Activated CD4-positive, alpha-beta memory T cell treated with anti-CD3 and anti-CD28 coated beads, Interleukin-2, amount 10 ng/mL, durations not matched to agents 7 days and 5 days (primary cell): ENCODE data around the gene CDKN1A. TPM values are rescaled to one million over a fixed set of nuclear protein-coding genes. Genes with fewer than 3 reads are reported as not detected.

Experiments
- CTCF ChIA-PET: fragments of 350-600 bp; sonication (Branson Sonifier 250); formaldehyde crosslinking; loops from one replicate; lab custom pipeline; 2021; ENCODE audit warnings: antibody characterized with exemption, inconsistent platforms; lab: Charles Lee
- POLR2A ChIA-PET: fragments of 350-600 bp; sonication (Branson Sonifier 250); formaldehyde crosslinking; loops from one replicate; lab custom pipeline; 2021; ENCODE audit warnings: antibody characterized with exemption; lab: Charles Lee
- DNase-seq: peaks from one replicate; pipeline ENCODE4 v3.0.0-alpha.2; 2020
- H3K27ac Mint-ChIP-seq: one replicate; pipeline ENCODE4 v1.8.0; 2021; ENCODE audit warnings: mild to moderate bottlenecking, mixed read lengths
- H3K27me3 Mint-ChIP-seq: one replicate; pipeline ENCODE4 v1.8.0; 2021; ENCODE audit warnings: mixed read lengths
- H3K36me3 Mint-ChIP-seq: one replicate; pipeline ENCODE4 v1.8.0; 2021; ENCODE audit warnings: low read depth, mixed read lengths
- H3K4me1 Mint-ChIP-seq: one replicate; pipeline ENCODE4 v1.8.0; 2021; ENCODE audit warnings: mixed read lengths
- H3K4me3 Mint-ChIP-seq: one replicate; pipeline ENCODE4 v1.8.0; 2021; ENCODE audit warnings: mild to moderate bottlenecking, mixed read lengths
- H3K9me3 Mint-ChIP-seq: one replicate; pipeline ENCODE4 v1.8.0; 2021; ENCODE audit warnings: mixed read lengths
- total RNA-seq, 2 experiments: library from RNA; stranded (reverse); gene quantifications; one replicate each; pipeline ENCODE4 v1.2.3, GENCODE V29; 2021

Gene CDKN1A
- total RNA-seq: 100 to 1,000 TPM; 107 to 109 TPM

DNA sequence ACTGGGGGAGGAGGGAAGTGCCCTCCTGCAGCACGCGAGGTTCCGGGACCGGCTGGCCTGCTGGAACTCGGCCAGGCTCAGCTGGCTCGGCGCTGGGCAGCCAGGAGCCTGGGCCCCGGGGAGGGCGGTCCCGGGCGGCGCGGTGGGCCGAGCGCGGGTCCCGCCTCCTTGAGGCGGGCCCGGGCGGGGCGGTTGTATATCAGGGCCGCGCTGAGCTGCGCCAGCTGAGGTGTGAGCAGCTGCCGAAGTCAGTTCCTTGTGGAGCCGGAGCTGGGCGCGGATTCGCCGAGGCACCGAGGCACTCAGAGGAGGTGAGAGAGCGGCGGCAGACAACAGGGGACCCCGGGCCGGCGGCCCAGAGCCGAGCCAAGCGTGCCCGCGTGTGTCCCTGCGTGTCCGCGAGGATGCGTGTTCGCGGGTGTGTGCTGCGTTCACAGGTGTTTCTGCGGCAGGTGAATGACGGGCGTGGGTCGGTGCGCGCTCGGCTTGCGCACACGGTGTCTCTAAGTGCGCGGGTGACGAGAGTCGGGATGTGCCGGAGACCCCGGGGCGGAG lies at the start of gene CDKN1A:
Gene CDKN1A, plus strand, starts transcription at position 227 of the 555 bp plus-strand sequence. CDS start 5,388 bp downstream, outside the sequence.
- no peaks in the 10 kb centered on the region for H3K9me3 Mint-ChIP-seq
- peak within 1 kb of the TSS; percentile 95 for H3K4me3 Mint-ChIP-seq
- ChIA-PET CTCF (interaction anchor here (0.6 to 1.5 kb wide), 10 partner anchors 12 to 104 kb away, joined by 3 to 11 read pairs (median 3); no protein-coding TSS in a partner anchor), POLR2A (interaction anchor here (0.6 to 8.6 kb wide), 21 partner anchors 9 to 307 kb away, joined by 3 to 86 read pairs (median 4); partner anchors contain the start of genes KCTD20, MTCH1, PXT1 and SRSF3)
- peak within 1 kb of the TSS; percentile 97 for H3K27ac Mint-ChIP-seq
- peaks cover 35% of the 10 kb centered on the region for H3K36me3 Mint-ChIP-seq
- H3K27me3 Mint-ChIP-seq: no peaks in the 10 kb centered on the region
- peaks cover 56% of the 10 kb centered on the region for H3K4me1 Mint-ChIP-seq
- peak; percentile 85 for DNase-seq

DNA sequence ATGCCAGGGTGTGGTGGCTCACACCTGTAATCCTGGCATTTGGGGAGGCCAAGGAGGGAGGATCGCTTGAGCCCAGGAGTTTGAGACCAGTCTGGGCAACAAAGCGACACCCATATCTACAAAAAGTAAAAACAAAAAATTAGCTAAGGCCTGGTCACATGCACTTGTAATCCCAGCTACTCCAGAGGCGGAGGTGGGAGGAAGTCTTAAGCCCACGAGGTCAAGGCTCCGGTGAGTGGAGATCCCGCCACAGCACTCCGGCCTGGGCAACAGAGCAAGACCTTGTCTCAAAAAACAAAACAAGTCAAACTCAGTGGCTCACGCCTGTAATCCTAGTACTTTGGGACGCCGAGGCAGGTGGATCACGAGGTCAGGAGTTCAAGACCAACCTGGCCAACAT lies 48.7 kb upstream of the CDKN1A start:
- Mint-ChIP-seq H3K9me3 (no peaks in the 10 kb centered on the region), H3K4me1 (peaks cover 19% of the 10 kb centered on the region), H3K27me3 (no peaks in the 10 kb centered on the region), H3K27ac (no peak overlapping the region), H3K4me3 (no peak overlapping the region), H3K36me3 (no peaks in the 10 kb centered on the region)
- DNase-seq: no peak
- CTCF ChIA-PET: interaction anchor here (1.5 to 3.0 kb wide), 2 partner anchors 14 to 129 kb away, joined by 5 to 15 read pairs; no protein-coding TSS in a partner anchor
- POLR2A ChIA-PET: no interaction called here

DNA sequence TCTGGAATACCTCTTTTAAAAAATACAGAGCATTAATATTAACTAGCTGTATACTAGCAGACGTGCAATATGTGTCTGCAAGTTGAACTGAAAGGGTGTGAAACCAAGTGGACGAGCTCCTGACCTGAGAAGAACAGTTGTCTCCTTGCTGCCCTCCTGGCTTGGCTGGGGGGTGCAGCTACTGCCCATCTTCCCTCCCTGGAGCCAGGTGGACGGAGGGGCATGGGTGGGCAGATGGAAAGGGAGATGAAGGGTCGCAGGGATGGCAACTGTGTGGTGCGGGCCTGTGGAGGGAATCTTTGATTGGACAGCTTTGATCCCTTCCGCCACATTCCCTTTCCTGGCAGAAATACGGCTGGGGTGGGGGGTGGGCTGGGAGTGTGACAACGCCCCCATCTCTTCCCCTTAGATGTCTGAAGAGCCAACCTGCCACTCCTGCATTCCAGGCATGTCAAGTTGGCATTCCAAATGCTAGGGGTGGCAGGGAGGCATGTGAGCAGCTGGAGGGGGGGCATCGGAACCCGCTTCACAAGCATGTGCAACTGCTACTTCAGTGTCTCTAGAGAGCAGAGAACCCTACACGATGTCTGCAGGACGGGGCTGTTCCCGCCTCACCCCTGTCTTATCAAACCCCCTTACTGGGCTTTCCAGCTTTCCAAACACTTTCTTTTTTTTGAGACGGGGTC lies 47.0 kb upstream of the CDKN1A start:
- POLR2A ChIA-PET: no interaction called here
- Mint-ChIP-seq H3K27ac (no peak overlapping the region), H3K27me3 (no peaks in the 10 kb centered on the region), H3K4me3 (no peak overlapping the region), H3K36me3 (no peaks in the 10 kb centered on the region), H3K9me3 (no peaks in the 10 kb centered on the region), H3K4me1 (peaks cover 13% of the 10 kb centered on the region)
- CTCF ChIA-PET: interaction anchor here (1.5 to 3.0 kb wide), 2 partner anchors 16 to 128 kb away, joined by 5 to 15 read pairs; no protein-coding TSS in a partner anchor
- DNase-seq: no peak

DNA sequence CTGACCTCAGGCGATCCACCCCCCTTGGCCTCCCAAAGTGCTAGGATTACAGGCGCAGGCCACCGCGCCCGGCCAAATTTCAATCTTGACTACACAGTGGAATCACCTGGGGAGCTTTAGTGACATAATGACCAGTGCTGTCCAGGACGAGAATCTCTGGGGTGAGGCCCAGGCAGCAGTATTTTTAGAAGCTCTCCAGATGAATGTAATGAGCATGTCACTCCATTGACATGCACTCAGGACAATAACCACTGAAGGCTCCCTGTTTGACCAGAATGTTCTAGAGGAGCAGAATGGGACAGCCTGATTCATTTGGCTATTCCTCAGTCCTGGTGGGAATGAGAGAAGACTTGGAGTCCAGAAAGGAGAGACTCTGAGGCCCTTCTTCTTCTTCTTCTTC lies 45.1 kb upstream of the CDKN1A start:
- CTCF ChIA-PET: no interaction called here
- H3K36me3 Mint-ChIP-seq: no peaks in the 10 kb centered on the region
- H3K27me3 Mint-ChIP-seq: no peaks in the 10 kb centered on the region
- DNase-seq: no peak
- POLR2A ChIA-PET: no interaction called here
- H3K27ac Mint-ChIP-seq: no peak overlapping the region
- no peak overlapping the region for H3K4me3 Mint-ChIP-seq
- no peaks in the 10 kb centered on the region for H3K9me3 Mint-ChIP-seq
- peaks cover 5% of the 10 kb centered on the region for H3K4me1 Mint-ChIP-seq

DNA sequence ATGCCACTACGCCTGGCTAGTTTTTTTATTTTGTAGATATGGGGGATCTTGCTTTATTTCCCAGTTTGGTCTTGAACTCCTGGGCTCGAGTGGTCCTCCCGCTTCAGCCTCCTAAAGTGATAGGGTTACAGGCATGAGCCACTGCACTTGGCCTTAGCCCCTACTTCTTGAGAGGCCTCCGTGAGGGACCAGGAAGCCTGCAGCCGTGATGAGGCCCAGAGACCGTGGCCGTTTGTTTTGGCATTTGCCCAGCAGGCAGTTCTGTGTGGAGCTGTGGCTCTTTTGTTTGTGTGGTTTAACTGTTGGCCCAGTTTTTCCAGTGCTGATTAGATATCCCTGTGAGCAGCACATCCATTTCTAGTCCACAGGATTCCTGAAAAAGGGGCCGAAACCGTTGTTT lies 44.6 kb upstream of the CDKN1A start:
- Mint-ChIP-seq H3K36me3 (no peaks in the 10 kb centered on the region), H3K9me3 (no peaks in the 10 kb centered on the region), H3K4me1 (peaks cover 5% of the 10 kb centered on the region), H3K27me3 (no peaks in the 10 kb centered on the region), H3K27ac (no peak overlapping the region), H3K4me3 (no peak overlapping the region)
- DNase-seq: no peak
- ChIA-PET POLR2A (no interaction called here), CTCF (no interaction called here)

DNA sequence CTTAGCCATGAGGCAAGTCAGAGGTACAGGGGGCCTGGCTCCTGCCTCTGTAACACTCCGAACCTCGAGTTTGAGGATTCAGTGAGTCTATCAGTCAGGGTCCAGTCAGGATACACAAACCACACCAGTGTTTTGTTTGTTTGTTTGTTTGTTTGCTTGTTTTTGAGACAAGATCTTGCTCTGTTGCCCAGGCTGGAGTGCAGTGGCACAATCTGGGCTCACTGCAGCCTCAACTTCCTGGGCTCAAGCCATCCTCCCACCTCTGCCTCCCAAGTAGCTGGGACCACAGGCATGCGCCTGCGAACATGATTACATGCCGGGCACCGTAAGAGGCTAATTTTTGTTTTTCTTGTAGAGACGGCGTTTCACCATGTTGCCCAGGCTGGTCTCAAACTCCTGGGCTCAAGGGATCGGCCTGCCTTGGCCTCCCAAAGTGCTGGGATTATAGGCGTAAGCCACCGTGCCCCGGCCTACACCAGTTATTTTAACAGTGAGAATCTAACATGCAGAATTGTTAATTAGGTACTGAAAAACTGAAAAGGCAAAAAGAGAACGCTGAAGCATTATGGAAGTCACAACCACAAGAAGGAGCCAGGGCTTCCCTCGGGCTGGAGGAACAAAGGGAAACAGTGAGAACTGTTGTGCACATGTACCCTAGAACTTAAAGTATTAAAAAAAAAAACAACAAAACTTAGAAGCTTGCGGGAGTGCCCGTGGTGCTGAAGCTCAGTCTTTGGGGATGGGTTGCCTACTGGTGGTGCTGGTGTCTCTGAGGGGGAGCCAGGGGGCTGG lies 44.0 kb upstream of the CDKN1A start:
- CTCF ChIA-PET: interaction anchor here (0.6 kb wide), 1 partner anchor 19 kb away, joined by 3 read pairs; no protein-coding TSS in a partner anchor

GRCh38 chr6:36636283-36636682 lies 42.2 kb upstream of the CDKN1A start:
- Mint-ChIP-seq H3K36me3 (no peaks in the 10 kb centered on the region), H3K4me1 (no peaks in the 10 kb centered on the region), H3K4me3 (no peak overlapping the region), H3K9me3 (no peaks in the 10 kb centered on the region), H3K27ac (no peak overlapping the region), H3K27me3 (no peaks in the 10 kb centered on the region)
- DNase-seq: no peak
- ChIA-PET POLR2A (no interaction called here), CTCF (no interaction called here)

More for the DNA sequence above, 44.0 kb upstream of the CDKN1A start:
- Mint-ChIP-seq H3K36me3 (no peaks in the 10 kb centered on the region), H3K9me3 (no peaks in the 10 kb centered on the region), H3K27ac (no peak overlapping the region), H3K4me3 (no peak overlapping the region), H3K27me3 (no peaks in the 10 kb centered on the region), H3K4me1 (no peaks in the 10 kb centered on the region)
- no peak for DNase-seq
- POLR2A ChIA-PET: no interaction called here

DNA sequence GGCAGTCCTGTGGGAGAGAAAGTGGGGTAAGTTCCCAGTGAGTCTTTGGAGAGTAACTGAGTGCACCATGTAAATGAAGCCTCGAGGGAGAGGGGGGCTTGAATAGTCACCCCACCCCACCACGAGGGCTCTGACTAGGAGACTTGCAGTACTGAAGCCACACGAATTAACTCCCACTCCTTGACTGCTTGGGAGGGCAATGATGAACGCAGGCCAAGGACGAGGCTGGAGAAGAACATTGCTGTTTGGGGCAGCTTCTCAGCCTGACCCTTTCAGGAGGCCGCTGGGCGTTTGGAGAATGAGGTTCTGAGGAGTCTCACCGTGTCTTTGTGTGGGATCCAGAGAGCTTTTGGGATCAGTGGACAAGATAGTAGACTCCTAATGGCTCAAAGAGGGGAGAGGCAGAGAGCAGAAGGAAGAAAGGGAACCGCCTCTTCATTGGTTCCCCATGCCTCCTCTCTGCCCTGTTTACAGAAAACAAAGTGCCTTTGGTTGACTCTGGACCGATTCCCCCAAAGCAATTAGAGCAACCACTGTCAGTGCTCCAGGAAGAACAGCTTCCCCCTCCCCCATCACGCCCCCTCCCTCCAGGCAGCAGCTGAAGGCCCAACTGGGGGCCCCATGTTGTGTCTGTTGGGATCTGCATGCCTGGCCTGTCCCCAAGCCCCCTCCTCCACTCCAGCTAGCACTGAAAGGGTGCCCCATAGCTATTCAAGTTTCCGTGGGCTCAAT lies 41.7 kb upstream of the CDKN1A start:
- Mint-ChIP-seq H3K27ac (no peak overlapping the region), H3K4me1 (no peaks in the 10 kb centered on the region), H3K27me3 (no peaks in the 10 kb centered on the region), H3K9me3 (no peaks in the 10 kb centered on the region), H3K36me3 (no peaks in the 10 kb centered on the region), H3K4me3 (no peak overlapping the region)
- POLR2A ChIA-PET: no interaction called here
- CTCF ChIA-PET: no interaction called here
- no peak for DNase-seq

DNA sequence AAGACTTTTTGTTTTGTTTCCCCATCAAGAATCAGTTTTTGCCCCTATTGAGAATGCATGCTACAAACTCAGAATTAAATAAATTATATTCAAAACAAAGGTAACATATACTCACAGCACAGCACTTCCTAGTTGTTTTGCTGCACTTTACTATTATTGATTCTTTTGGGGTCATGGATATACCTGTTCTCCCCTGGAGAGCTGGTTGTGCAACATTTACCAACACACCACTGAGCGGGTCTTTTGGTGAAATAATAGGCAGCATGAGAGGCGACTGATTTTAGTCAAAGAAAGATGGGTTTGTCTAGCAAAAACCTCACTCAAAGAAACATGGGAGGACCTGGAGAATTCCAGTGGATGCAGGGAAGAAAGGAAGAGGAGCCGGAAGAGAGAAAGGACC lies 39.9 kb upstream of the CDKN1A start:
- no peak for DNase-seq
- H3K27me3 Mint-ChIP-seq: no peaks in the 10 kb centered on the region
- POLR2A ChIA-PET: no interaction called here
- H3K4me1 Mint-ChIP-seq: no peaks in the 10 kb centered on the region
- no peak overlapping the region for H3K27ac Mint-ChIP-seq
- CTCF ChIA-PET: no interaction called here
- no peaks in the 10 kb centered on the region for H3K9me3 Mint-ChIP-seq
- no peaks in the 10 kb centered on the region for H3K36me3 Mint-ChIP-seq
- H3K4me3 Mint-ChIP-seq: no peak overlapping the region

DNA sequence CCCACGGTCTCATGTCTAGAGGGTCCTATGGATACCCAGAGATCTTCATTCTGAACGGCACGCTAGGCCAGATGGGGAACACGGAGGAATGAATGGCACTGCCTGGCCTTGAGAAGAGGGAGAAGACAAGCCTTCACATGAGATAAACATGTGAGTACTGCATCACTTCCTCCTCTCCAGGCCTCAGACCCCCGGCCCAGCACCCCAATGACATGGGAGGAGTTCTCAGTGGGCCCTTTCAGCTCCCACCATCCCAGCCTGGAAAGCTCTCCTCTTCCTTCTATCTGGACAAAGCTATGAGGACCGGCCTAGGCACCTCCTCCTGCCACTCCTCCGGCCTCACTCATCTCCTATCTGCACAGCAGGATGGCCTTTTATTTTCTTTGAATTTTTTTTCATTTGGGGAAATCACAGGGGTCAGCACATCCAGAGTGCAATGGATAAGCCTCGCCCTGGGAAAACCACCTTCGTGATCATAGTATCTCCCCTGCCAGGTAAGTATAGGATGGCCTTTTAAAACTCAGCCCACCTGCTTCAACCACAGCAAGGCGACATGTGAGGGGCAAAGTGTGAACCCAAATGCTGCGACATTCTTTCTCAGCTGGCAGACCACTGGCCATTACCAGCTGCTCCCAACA lies 39.2 kb upstream of the CDKN1A start:
- Mint-ChIP-seq H3K36me3 (no peaks in the 10 kb centered on the region), H3K9me3 (no peaks in the 10 kb centered on the region), H3K27ac (no peak overlapping the region), H3K27me3 (no peaks in the 10 kb centered on the region), H3K4me1 (no peaks in the 10 kb centered on the region), H3K4me3 (no peak overlapping the region)
- ChIA-PET POLR2A (interaction anchor here (0.6 kb wide), 1 partner anchor 157 kb away, joined by 3 read pairs; no protein-coding TSS in a partner anchor), CTCF (no interaction called here)
- no peak for DNase-seq

GRCh38 chr6:36641543-36641942 lies 37.0 kb upstream of the CDKN1A start:
- Mint-ChIP-seq H3K36me3 (no peaks in the 10 kb centered on the region), H3K4me1 (no peaks in the 10 kb centered on the region)

More at GRCh38 chr6:36641543-36641942, 37.0 kb upstream of the CDKN1A start:
- Mint-ChIP-seq H3K27ac (no peak overlapping the region), H3K27me3 (no peaks in the 10 kb centered on the region), H3K9me3 (no peaks in the 10 kb centered on the region), H3K4me3 (no peak overlapping the region)
- POLR2A ChIA-PET: no interaction called here
- CTCF ChIA-PET: interaction anchor here (0.6 kb wide), 1 partner anchor 27 kb away, joined by 3 read pairs; no protein-coding TSS in a partner anchor
- DNase-seq: no peak
